Activated naive CD4-positive, alpha-beta T cell treated with Interleukin-2 at 50 U/mL for 16 hours (primary cell): ENCODE measurements around the gene ALOX12.

Experiments used
- DNase-seq: peaks from one replicate; pipeline ENCODE4 v3.0.0-alpha.2; 2020

ALOX12 gene

DNA sequence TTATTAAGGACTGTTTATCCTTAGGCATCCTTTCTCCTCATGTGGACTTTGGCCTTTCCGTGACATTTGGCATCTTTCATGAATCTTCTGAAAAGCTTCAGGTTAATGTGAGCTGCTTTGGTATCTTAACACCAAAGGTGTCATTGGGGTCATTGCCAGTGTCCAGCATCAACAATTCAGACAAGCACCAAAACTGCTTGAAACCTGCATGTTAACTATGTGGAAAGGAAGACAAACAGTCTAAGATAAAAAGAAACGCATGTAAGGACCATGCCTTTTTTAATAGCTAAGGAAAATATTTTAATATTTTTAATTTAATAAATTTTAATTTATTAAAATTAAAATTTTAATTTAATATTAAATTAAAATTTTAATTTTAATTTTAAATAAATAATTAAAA, 7.9 kb downstream of the ALOX12 start:
- DNase-seq, result no peak

GRCh38 chr17:7004398-7005253, 8.8 kb downstream of the ALOX12 start:
- peak; percentile 7 for DNase-seq

DNA sequence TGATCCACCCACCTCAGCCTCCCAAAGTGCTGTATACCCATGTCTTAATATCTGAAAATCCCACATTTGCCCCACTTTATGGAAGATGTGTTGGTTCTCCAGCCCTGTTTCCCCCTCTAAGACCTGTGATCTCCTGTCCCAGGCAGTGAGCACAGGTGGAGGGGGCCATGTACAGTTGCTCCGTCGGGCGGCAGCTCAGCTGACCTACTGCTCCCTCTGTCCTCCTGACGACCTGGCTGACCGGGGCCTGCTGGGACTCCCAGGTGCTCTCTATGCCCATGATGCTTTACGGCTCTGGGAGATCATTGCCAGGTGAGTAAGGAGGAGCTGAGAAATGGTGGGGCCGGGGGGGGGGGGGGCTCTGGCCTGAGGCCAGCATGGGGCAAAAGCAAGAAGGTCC, 9.9 kb downstream of the ALOX12 start:
- DNase-seq, result no peak

DNA sequence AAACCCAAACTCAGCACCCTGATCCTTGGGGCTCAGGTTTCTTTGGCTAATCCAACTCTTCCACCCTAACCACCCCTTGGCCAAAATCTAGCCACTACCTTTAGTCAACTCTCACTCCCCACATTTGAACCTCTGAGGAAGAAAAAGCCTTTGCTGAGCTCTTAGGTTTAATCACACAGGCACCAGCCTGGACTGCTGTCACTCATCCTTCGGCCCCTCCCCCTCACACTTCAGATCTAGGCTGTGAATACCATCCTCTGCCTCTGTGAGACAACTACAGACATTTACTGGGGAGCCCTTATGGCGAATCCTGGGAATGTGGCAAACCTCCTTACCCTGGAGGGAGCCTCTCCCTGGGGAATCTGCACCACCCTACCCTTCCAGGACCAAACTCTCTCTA, 11.3 kb downstream of the ALOX12 start:
- no peak for DNase-seq

DNA sequence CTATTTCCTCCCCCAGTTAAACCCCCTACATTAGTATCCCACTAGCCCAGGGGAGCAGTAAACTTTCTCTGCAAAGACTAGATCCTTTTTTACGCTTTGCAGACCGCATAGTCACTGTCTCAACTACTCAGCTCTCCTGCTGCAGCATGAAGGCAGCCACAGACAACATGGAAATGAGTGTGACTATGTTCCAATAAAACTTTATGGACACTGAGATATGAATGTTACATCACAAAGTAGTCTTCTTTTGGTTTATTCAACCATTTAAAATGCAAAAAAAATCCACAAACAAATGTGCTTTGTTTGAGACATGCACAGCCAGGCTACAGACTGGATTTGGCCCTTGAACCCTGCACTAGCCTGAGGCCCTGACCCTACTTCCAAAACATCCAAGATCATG, 14.7 kb downstream of the ALOX12 start:
- DNase-seq, result no peak

DNA sequence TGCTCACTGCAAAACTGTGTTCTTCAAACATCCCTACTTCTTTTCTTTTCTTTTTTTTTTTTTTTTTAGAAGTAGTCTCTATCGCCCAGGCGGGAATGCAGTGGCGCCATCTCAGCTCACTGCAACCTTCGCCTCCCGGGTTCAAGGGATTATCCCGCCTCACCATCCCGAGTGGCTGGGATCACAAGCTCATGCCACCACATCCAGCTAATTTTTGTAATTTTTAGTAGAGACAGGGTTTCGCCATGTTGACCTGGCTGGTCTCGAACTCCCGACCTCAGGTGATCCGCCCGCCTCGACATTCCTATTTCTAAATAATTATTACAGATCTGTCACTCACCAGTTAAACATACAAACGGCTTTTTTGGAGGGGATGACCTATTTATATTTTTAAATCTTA, 15.6 kb downstream of the ALOX12 start:
- no peak for DNase-seq

- no peak for DNase-seq
Measured at GRCh38 chr17:7011942-7012254, 16.0 kb downstream of the ALOX12 start.

- DNase-seq, result peak; percentile 99
Measured at GRCh38 chr17:7014261-7014994, 18.6 kb downstream of the ALOX12 start.

DNA sequence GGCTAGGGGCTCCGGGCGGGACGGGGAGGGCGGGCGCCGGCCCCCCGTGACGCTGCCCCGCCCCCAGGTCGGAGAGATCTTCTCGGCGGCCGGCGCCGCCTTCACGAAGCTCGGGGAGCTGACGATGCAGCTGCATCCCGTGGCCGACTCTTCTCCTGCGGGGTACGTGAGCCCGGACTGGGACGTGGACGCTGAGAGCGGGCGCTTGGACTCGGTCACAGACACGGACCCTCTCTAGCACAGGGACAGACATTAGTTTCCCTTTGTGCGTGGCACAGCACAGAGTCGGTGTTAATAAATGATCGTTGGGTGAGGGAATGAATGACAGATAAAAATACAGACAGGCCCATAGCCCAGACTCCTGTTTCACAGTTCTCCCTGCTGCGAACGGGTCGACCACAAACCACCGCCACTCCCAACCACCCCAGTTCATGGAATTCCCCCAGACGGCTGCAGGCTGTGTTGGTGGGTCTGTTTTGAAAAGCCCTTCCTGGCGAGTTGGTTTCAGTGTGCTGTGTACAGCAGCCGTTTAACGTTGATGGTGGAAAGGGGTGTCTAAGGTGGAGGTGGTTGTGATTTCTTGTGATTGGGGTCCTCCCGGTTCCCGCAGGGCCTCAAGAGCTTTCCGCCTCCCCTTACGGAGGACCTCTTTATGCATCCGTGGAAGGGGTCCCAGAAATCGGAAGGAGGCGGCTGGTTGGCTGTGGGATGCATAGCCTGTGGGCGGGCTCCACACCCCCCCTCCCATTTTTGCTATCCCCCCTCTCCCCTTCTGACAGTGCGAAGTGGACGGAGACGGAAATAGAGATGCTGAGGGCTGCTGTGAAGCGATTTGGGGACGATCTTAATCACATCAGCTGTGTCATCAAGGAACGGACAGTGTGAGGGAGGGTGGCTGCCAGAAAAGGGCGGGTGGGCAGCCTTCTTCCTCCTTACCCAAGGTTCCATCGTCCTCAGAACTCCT, 19.4 kb downstream of the ALOX12 start:
- peak; percentile 82 for DNase-seq

- DNase-seq, result peak; percentile 14
Measured at GRCh38 chr17:7016418-7016817, 20.6 kb downstream of the ALOX12 start.

GRCh38 chr17:7016886-7017826, 21.3 kb downstream of the ALOX12 start:
- DNase-seq, result no peak

- peak; percentile 21 for DNase-seq
Measured at GRCh38 chr17:7017827-7018200, 22.0 kb downstream of the ALOX12 start.

DNA sequence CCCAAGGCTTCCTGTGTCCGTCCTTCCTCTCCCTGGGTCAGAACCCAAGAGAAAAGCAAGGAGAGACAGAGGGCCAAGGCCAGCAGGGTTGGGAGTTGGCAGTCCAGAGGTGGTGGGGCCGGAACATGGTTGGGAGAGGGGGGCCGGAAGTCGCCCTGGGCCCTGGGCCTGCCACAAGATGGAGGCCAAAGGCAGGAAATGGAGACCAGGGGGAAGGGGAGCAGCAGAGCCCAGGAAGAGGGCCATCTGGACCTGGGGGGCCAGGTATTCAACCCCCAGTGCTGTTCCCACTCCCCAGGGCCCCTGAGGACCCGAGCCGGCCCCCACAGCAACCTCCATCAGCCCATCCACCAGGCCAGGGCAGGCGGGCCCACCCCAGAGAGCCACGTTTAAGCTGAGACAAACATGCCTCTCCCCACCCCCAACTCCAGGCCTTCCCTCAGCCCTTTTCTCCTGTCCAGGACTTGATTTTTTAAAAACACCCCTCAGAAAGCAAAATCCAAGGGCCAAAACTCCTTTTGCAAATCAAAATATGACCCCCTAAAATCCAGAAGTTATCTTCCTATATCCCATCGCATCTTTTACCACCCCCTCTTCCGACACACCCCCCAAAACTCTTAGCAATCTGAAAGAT, 22.6 kb downstream of the ALOX12 start:
- DNase-seq, result no peak

DNA sequence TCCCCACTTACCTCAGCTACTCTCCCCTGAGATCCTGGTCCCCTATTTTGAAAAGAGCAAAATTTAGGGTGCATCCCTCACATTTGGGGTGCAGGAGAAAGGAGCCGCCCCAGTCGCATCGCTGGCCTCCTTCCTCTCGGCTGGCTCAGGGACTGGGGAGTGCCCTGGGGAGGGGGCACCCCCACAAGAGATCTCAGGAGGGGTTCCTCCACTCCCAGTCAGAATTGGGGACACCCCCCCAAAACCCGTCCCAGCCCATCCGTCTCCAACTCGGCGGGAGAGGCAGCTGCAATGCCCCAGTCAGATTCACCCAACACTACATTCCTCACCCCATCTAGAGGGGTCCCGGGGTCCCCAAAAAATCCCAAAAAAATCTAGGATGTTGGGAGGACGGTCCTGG, 23.5 kb downstream of the ALOX12 start:
- no peak for DNase-seq

GRCh38 chr17:7019839-7020519, 24.1 kb downstream of the ALOX12 start:
- no peak for DNase-seq

DNA sequence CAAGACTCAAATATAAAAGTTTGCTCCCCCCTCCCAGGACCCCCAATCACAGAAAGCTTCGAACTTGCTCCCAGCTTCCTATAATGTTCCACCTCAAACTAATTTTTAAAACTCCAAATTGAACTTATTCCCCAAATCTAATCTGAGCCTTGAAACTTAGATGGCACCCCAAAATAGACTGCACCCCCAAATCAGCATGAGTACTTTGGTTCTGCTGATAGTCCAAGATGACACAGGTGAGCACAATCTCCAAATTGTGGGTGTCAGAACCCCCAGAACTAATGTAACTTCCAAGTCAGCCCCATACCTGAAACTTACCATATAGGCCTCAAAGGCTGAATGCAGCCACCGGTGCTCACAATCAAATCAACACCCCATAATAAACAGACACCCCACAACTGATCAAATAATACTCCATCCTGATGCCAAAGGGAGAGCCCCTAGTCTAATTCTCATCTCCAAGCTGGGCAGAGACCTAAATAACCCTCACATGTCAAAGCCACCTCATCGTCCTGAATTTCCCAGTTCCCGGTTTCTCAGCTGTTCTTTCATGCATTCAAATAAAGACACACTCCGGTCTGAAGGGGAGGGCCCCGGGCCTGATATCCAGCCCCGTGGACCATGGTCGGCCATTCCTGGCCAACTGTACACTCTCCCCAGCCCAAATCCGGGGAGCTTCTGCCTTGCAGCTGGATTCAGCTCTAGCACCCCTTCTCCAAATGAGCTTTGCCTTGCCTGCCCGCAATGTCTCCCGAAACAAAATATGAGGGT, 25.2 kb downstream of the ALOX12 start:
- no peak for DNase-seq

DNA sequence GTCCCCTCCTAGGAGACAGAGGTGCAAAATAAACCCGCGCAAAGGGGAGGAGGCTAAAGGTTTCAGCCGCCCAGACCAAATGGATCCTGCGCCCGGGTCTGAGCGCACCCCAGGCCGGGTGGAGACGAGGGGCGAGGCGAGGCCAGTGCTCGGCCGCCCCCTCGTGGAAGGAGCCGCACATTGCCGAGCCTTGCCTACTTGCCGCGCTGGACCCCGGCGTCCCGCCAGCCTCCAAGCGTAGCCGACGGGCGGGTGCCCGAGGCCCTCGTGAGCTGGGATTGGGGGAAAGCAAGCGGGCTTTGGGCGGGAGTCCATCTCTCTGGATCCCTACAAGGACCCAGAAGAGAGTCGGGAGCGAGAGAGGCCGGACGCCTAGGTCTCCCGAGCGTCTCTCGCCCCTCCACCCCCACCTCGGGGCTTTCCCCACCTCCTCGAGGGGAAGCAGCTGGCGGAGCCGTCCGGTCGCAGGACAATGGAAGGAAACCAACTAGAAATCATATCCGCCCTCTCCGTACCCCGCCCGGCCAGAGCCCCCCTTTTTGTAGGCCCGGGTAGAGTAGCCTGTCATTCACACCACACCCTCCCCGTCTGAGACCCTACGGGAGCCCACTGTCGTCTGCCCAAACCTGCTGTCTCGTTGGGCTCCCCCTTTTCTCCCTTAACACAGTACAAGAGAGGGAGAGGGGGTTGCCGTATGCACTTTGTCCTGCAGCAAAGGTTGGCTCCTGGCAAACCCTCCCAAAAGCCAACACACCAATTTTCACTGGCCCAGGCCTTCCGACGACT, 26.3 kb downstream of the ALOX12 start:
- DNase-seq, result peak; percentile 80

GRCh38 chr17:7022781-7023571, 27.1 kb downstream of the ALOX12 start, which contains the start of gene BCL6B:
Gene BCL6B, plus strand, starts transcription at chr17:7023050. Its CDS starts 622 bp downstream, at chr17:7023672.
- peak; percentile 7 for DNase-seq
